ENCODE measurements around the gene PCGF1. TPM values are rescaled to one million over a fixed set of nuclear protein-coding genes. Genes with fewer than 3 reads are reported as not detected.

PCGF1 gene
- total RNA-seq, 1 experiment from 2014 or later, result 28.1 TPM

- no peaks in the 10 kb centered on the region for H3K27me3 Mint-ChIP-seq (ENCODE audit: low read depth)
- H3K4me1 Mint-ChIP-seq, result peaks cover 9 to 13% of the 10 kb centered on the region in 2 experiments
- no peak within 1 kb of the TSS for H2BK12ac ChIP-seq (ENCODE audit: insufficient read length, low read depth, low read length)
- peak within 1 kb of the TSS; percentile 89 for H3K9ac ChIP-seq (ENCODE audit: extremely low read depth, insufficient read length, low read length)
- no peaks in the 10 kb centered on the region for H3K27me3 ChIP-seq (ENCODE audit: insufficient read depth, low read length)
- no CpG with 5 or more reads among the region's 50 CpGs for WGBS (ENCODE audit: extremely low coverage, insufficient read length, low lambda C conversion rate)
- no peak within 1 kb of the TSS for H3K56ac ChIP-seq (ENCODE audit: insufficient read length, low read depth, low read length)
- H4K91ac ChIP-seq (ENCODE audit: insufficient read length, low read depth, low read length), result no peak within 1 kb of the TSS
- no peaks in the 10 kb centered on the region for H4K20me1 ChIP-seq (ENCODE audit: control insufficient read depth, insufficient read depth, insufficient read length)
- no peaks in the 10 kb centered on the region for H3K4me1 ChIP-seq (ENCODE audit: insufficient read depth, low read length)
- H3K79me1 ChIP-seq (ENCODE audit: insufficient read depth, low read depth, low read length, poor library complexity, severe bottlenecking), result no peaks in the 10 kb centered on the region
- H3K27ac Mint-ChIP-seq, result peak within 1 kb of the TSS; percentile 99 to 100 (median 99)
- peak within 1 kb of the TSS; percentile 93 for H3K14ac ChIP-seq (ENCODE audit: insufficient read depth, low read length)
- no peak within 1 kb of the TSS for H4K5ac ChIP-seq (ENCODE audit: insufficient read length, low read depth, low read length)
- H3K23ac ChIP-seq (ENCODE audit: insufficient read length, low read depth, low read length), result no peak within 1 kb of the TSS
- no peak within 1 kb of the TSS for H2BK120ac ChIP-seq (ENCODE audit: low read depth, low read length, poor library complexity, severe bottlenecking)
- H3K18ac ChIP-seq (ENCODE audit: insufficient read length, low read depth, low read length), result peak within 1 kb of the TSS; percentile 95
- no peak within 1 kb of the TSS for H2BK5ac ChIP-seq (ENCODE audit: insufficient read length, low read length)
- peak; percentile 96 for DNase-seq
- H2BK15ac ChIP-seq (ENCODE audit: low read depth, low read length), result no peak within 1 kb of the TSS
- H3K4me2 ChIP-seq (ENCODE audit: insufficient read depth, insufficient read length, low read length), result peak within 1 kb of the TSS; percentile 81
- TF ChIP-seq CTCF (conservative IDR thresholded peaks at IDR 0.05), result peak; percentile 93
- peaks cover 8% of the 10 kb centered on the region for H3K23me2 ChIP-seq (ENCODE audit: insufficient read length, low read depth, low read length, poor library complexity, severe bottlenecking)
- H2BK20ac ChIP-seq (ENCODE audit: low read depth, low read length, poor library complexity, severe bottlenecking), result no peak within 1 kb of the TSS
- H3K9me3 ChIP-seq (ENCODE audit: control insufficient read depth, low read depth, low read length), result no peaks in the 10 kb centered on the region
- no peak within 1 kb of the TSS for H2AK5ac ChIP-seq (ENCODE audit: insufficient read length, low read length)
- no peaks in the 10 kb centered on the region for H3K9me3 Mint-ChIP-seq
- H3K79me2 ChIP-seq (ENCODE audit: insufficient read depth, low read length), result no peaks in the 10 kb centered on the region
- no peak within 1 kb of the TSS for H3K27ac ChIP-seq (ENCODE audit: insufficient read length, low read depth, low read length)
- no peak within 1 kb of the TSS for H3T11ph ChIP-seq (ENCODE audit: low read length)
- H3K4me3 Mint-ChIP-seq, result peak within 1 kb of the TSS; percentile 100
- H3K4ac ChIP-seq (ENCODE audit: low read depth, low read length), result no peak within 1 kb of the TSS
- no peak within 1 kb of the TSS for H4K8ac ChIP-seq (replicated peaks; ENCODE audit: insufficient read length, low read depth, low read length)
- H3K36me3 Mint-ChIP-seq (ENCODE audit: insufficient read depth in 1 of 3, low read depth in 3 of 3), result peaks cover 4 to 41% (median 35%) of the 10 kb centered on the region in 3 experiments
- H2AFZ ChIP-seq (ENCODE audit: low read length), result peak within 1 kb of the TSS; percentile 91
Observed at GRCh38 chr2:74482801-74483674, 24.5 kb downstream of the PCGF1 start, which contains the start of the genes CCDC142 and TTC31. Gene CCDC142, minus strand, starts transcription at chr2:74482998. Its CDS starts 161 bp downstream, at chr2:74482837. Gene TTC31, plus strand, starts transcription at chr2:74483081. Its CDS starts 15 bp downstream, at chr2:74483096.

Measured in H9 (cell line).